PFSK-1 (cell line): Measurements from ENCODE around the gene NPIPB6.

Experiments used
- POLR2AphosphoS5 ChIP-seq: IDR thresholded peaks from 2 replicates; pipeline ENCODE4 v1.6.1; 2012; ENCODE audit warnings: low read depth, mild to moderate bottlenecking, control low read depth, low read length, moderate library complexity
- SIN3A ChIP-seq: IDR thresholded peaks from 2 replicates; pipeline ENCODE4 v1.6.1; 2012; ENCODE audit warnings: mild to moderate bottlenecking, low read length, moderate library complexity, borderline replicate concordance; ENCODE audit not compliant: insufficient read depth

DNA sequence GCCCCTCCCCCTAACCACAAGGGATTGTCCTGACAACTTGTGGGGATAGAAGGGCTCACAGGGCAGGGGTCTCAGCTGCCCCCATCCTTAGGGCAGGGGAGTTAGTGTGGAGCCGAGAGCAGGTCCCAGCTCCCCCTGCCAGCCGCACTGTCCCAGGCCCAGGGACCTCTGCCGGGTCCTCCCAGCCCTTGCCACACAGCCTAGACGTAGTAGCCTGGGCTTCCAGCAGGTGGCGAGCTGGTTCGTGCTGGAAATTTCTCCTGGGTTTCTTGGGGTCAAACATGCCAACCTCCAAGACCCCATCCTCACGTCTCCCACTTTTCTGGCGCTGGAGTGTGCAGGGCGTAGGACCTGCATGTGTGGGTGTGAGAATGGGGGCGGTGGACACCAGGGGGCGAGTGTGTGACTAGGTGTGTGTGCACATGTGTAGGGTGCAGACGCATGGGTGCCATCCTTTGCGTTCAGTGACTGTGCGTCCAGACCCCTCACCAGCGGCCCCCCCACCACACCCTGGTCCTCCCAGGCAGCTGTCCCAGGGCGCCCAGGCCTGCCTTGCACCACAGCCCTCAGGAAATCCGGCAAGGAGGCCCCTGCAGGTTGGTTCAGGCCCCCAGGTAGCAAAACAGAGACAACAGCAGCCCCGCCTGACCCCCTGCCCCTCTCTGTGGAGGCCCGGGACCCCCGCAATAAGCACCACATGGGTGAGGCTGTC is 41.5 kb downstream of the NPIPB6 start:
- no peak for TF ChIP-seq POLR2AphosphoS5
- TF ChIP-seq SIN3A = no peak
